Hypothalamus (tissue), 51 donors: Measurements from ENCODE around the gene ZMIZ1.

Experiments used
- DNase-seq, 51 donors: peaks; one replicate each; lab custom pipeline; 2025; lab: John Stamatoyannopoulos, UW

ZMIZ1 gene

GRCh38 chr10:79339266-79339665 is 270.5 kb downstream of the ZMIZ1 start:
- DNase-seq = no peak

- DNase-seq = no peak
These were observed 272.0 kb downstream of the ZMIZ1 start for GRCh38 chr10:79340646-79341244.

GRCh38 chr10:79342295-79342761 is 273.6 kb downstream of the ZMIZ1 start:
- DNase-seq = no peak

GRCh38 chr10:79342811-79343561 is 274.2 kb downstream of the ZMIZ1 start:
- no peak for DNase-seq

GRCh38 chr10:79344502-79345195 is 275.9 kb downstream of the ZMIZ1 start:
- DNase-seq = no peak

- peak in 1 of 51 donors; percentile 14 for DNase-seq
These were observed 276.7 kb downstream of the ZMIZ1 start for GRCh38 chr10:79345241-79346011.

GRCh38 chr10:79346012-79346340 is 277.2 kb downstream of the ZMIZ1 start:
- no peak for DNase-seq

- DNase-seq = no peak
These were observed 277.8 kb downstream of the ZMIZ1 start for GRCh38 chr10:79346388-79347225.

GRCh38 chr10:79347226-79347893 is 278.6 kb downstream of the ZMIZ1 start, which contains the start of gene PPIF:
Gene PPIF, plus strand, starts transcription at chr10:79347469. Its CDS starts 80 bp downstream, at chr10:79347549.
- peak; percentile 37 to 98 (median 90) for DNase-seq

- DNase-seq = peak in 20 of 51 donors; percentile 18 to 58 (median 37)
These were observed 279.3 kb downstream of the ZMIZ1 start for GRCh38 chr10:79347894-79348639.

GRCh38 chr10:79348640-79348988 is 279.8 kb downstream of the ZMIZ1 start:
- DNase-seq = no peak

- no peak for DNase-seq
These were observed 280.3 kb downstream of the ZMIZ1 start for GRCh38 chr10:79349072-79349491.

- DNase-seq = no peak
These were observed 281.1 kb downstream of the ZMIZ1 start for GRCh38 chr10:79349766-79350406.

GRCh38 chr10:79350407-79351154 is 281.8 kb downstream of the ZMIZ1 start:
- DNase-seq = no peak

GRCh38 chr10:79351332-79351731 is 282.6 kb downstream of the ZMIZ1 start:
- DNase-seq = no peak

GRCh38 chr10:79352035-79352877 is 283.5 kb downstream of the ZMIZ1 start:
- DNase-seq = no peak
